Karpas-422 (cell line): ENCODE measurements around the gene TUB. TPM values are rescaled to one million over a fixed set of nuclear protein-coding genes. Genes with fewer than 3 reads are reported as not detected.

Experiments used
- DNase-seq: peaks from one replicate; pipeline ENCODE4 v3.0.0-alpha.2; 2015
- H2AFZ ChIP-seq: fragments of 200-600 bp; sonication (generic); 2 replicates; pipeline ENCODE4 v1.6.1; 2014; ENCODE audit warnings: antibody characterized with exemption, low read length, mixed read lengths
- H3K27ac ChIP-seq: fragments of 200-600 bp; sonication (generic); 2 replicates; pipeline ENCODE4 v1.5.1; 2014; ENCODE audit warnings: mild to moderate bottlenecking, low read length, moderate library complexity
- H3K27me3 ChIP-seq: fragments of 200-600 bp; sonication (generic); 2 replicates; pipeline ENCODE4 v1.6.1; 2014; ENCODE audit warnings: low read length, mixed read lengths
- H3K36me3 ChIP-seq: fragments of 200-600 bp; sonication (generic); 2 replicates; pipeline ENCODE4 v1.6.1; 2014; ENCODE audit warnings: low read length, mixed read lengths; ENCODE audit not compliant: insufficient read depth
- H3K4me1 ChIP-seq: fragments of 200-600 bp; sonication (generic); 2 replicates; pipeline ENCODE4 v1.6.1; 2014; ENCODE audit warnings: mild to moderate bottlenecking, low read length, mixed read lengths
- H3K4me2 ChIP-seq: fragments of 200-600 bp; sonication (generic); 2 replicates; pipeline ENCODE4 v1.6.1; 2014; ENCODE audit warnings: low read length, low read depth, mild to moderate bottlenecking; ENCODE audit not compliant: poor library complexity, severe bottlenecking
- H3K4me3 ChIP-seq: fragments of 200-600 bp; sonication (generic); 2 replicates; pipeline ENCODE4 v1.5.1; 2014; ENCODE audit warnings: mild to moderate bottlenecking, antibody characterized with exemption, low read length, mixed read lengths
- H3K79me2 ChIP-seq: fragments of 200-600 bp; sonication (generic); 2 replicates; pipeline ENCODE4 v1.6.1; 2014; ENCODE audit warnings: mild to moderate bottlenecking, low read length, mixed read lengths
- H3K9ac ChIP-seq: fragments of 200-600 bp; sonication (generic); 2 replicates; pipeline ENCODE4 v1.6.0; 2014; ENCODE audit warnings: low read length
- H3K9me2 ChIP-seq: fragments of 200-600 bp; sonication (generic), shearing (Covaris generic); replicated peaks from 2 replicates; pipeline ENCODE4 v1.6.0; 2014; ENCODE audit warnings: mild to moderate bottlenecking, low read length, moderate library complexity; ENCODE audit not compliant: insufficient read depth
- H3K9me3 ChIP-seq: fragments of 300-700, 200-600 bp; sonication (generic); 2 replicates; pipeline ENCODE4 v1.6.1; 2014; ENCODE audit warnings: low read length, mixed read lengths
- H4K20me1 ChIP-seq: fragments of 200-600 bp; sonication (generic); 2 replicates; pipeline ENCODE4 v1.6.1; 2014; ENCODE audit warnings: mild to moderate bottlenecking, antibody characterized with exemption, low read length, low read depth; ENCODE audit not compliant: insufficient read depth
- total RNA-seq: library from RNA; depleted of rRNA; stranded (reverse); fragments of >200 nt; shearing (Covaris generic); gene quantifications from 2 replicates; pipeline ENCODE4 v1.2.3, GENCODE V29; 2014; ENCODE audit warnings: low replicate concordance

Gene TUB
- total RNA-seq, 1 experiment from 2014 or later: not detected

DNA sequence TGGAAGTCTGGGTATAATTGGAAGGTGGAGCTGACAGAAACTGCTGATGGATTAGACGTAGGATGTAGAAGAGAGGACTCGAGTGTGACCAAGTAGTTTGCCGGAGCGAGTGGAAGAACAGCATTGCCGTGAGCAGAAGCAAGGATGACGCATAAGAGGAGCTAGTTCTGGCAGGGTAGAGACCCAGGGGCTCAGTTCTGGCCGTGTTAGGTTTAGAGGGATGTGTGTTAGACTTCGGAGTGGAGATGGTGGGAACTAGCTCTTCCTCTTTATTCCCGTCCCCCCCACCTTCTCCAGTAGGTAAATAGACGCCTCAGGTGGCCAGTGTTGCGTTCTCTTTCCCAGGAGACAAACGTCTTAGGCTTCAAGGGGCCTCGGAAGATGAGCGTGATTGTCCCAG is 19.1 kb downstream of the TUB start:
- no peak overlapping the region for H2AFZ ChIP-seq
- DNase-seq: no peak
- no peak overlapping the region for H3K4me3 ChIP-seq

DNA sequence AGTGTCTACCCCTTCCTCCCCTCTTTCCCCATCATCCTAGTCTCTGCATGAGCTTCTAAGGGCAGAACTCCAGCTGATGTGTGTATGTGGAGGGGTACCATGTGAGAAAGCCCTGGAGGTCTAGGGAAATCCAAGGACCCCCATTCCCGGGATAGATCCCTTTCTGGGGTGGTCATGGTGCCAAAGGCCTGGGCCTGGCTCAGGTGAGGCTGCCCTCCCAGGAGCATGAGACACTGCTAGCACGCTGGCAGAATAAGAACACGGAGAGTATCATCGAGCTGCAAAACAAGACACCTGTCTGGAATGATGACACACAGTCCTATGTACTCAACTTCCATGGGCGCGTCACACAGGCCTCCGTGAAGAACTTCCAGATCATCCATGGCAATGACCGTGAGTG is 19.6 kb downstream of the TUB start:
- H3K9ac ChIP-seq: no peak overlapping the region
- no peaks in the 10 kb centered on the region for H3K36me3 ChIP-seq
- no peaks in the 10 kb centered on the region for H4K20me1 ChIP-seq
- no peak overlapping the region for H3K4me3 ChIP-seq
- no peaks in the 10 kb centered on the region for H3K9me2 ChIP-seq
- H3K4me2 ChIP-seq: no peak overlapping the region
- DNase-seq: no peak
- H3K79me2 ChIP-seq: no peaks in the 10 kb centered on the region
- H3K27me3 ChIP-seq: no peaks in the 10 kb centered on the region
- no peaks in the 10 kb centered on the region for H3K4me1 ChIP-seq
- no peaks in the 10 kb centered on the region for H3K9me3 ChIP-seq
- no peak overlapping the region for H2AFZ ChIP-seq
- H3K27ac ChIP-seq: no peak overlapping the region

More for the DNA sequence above, 19.1 kb downstream of the TUB start:
- no peaks in the 10 kb centered on the region for H3K9me3 ChIP-seq
- H3K4me1 ChIP-seq: no peaks in the 10 kb centered on the region
- H3K4me2 ChIP-seq: no peak overlapping the region
- no peaks in the 10 kb centered on the region for H3K36me3 ChIP-seq
- H3K27ac ChIP-seq: no peak overlapping the region
- no peaks in the 10 kb centered on the region for H3K9me2 ChIP-seq
- no peaks in the 10 kb centered on the region for H3K27me3 ChIP-seq
- no peaks in the 10 kb centered on the region for H3K79me2 ChIP-seq
- H3K9ac ChIP-seq: no peak overlapping the region
- H4K20me1 ChIP-seq: no peaks in the 10 kb centered on the region

DNA sequence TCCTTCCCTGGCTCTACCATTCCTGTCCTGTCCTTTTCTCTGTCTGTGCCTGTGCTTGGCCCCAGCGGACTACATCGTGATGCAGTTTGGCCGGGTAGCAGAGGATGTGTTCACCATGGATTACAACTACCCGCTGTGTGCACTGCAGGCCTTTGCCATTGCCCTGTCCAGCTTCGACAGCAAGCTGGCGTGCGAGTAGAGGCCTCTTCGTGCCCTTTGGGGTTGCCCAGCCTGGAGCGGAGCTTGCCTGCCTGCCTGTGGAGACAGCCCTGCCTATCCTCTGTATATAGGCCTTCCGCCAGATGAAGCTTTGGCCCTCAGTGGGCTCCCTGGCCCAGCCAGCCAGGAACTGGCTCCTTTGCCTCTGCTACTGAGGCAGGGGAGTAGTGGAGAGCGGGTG is 20.4 kb downstream of the TUB start:
- Histone ChIP-seq H2AFZ (no peak overlapping the region), H3K36me3 (no peaks in the 10 kb centered on the region), H3K4me2 (no peak overlapping the region), H3K4me3 (no peak overlapping the region), H3K27ac (no peak overlapping the region), H3K79me2 (no peaks in the 10 kb centered on the region), H4K20me1 (no peaks in the 10 kb centered on the region), H3K9me3 (no peaks in the 10 kb centered on the region), H3K27me3 (no peaks in the 10 kb centered on the region), H3K9ac (no peak overlapping the region), H3K9me2 (no peaks in the 10 kb centered on the region), H3K4me1 (no peaks in the 10 kb centered on the region)
- DNase-seq: no peak

DNA sequence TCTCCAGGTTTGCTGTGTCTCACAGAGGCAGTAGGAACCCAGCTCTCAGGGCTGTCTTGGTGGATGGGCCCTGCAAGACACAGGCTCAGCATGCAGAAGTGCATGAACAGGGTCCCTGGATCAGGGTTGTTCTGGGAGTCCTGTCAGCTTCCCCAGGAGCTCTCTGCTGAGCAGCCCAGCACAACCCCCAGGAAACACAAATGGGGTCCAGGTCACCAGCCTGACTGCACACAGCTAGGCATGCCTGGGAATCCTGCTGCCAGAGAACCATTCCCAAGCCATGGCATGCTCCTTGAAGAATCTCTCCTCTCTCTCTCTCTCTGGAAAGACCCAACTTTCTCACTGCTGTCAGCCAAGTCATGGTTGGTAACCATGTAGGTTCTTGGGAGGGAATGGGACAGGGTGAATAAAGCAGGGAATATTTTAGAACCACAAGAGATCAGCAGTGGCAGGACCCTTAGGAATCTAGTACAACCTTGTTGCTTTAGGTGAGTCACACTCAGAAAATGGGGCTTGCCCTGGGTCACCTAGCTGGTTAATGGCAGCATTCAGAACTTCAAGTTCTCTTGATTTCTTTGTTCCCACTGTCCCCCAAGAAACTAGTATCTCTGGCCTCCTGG is 21.4 kb downstream of the TUB start:
- no peak overlapping the region for H3K4me2 ChIP-seq
- no peak overlapping the region for H3K9ac ChIP-seq
- H3K79me2 ChIP-seq: no peaks in the 10 kb centered on the region
- H3K27ac ChIP-seq: no peak overlapping the region
- no peak overlapping the region for H3K4me3 ChIP-seq
- H3K9me3 ChIP-seq: no peaks in the 10 kb centered on the region
- H3K9me2 ChIP-seq: no peaks in the 10 kb centered on the region
- DNase-seq: no peak
- H2AFZ ChIP-seq: no peak overlapping the region
- H3K27me3 ChIP-seq: no peaks in the 10 kb centered on the region
- H3K4me1 ChIP-seq: no peaks in the 10 kb centered on the region
- no peaks in the 10 kb centered on the region for H4K20me1 ChIP-seq
- no peaks in the 10 kb centered on the region for H3K36me3 ChIP-seq

DNA sequence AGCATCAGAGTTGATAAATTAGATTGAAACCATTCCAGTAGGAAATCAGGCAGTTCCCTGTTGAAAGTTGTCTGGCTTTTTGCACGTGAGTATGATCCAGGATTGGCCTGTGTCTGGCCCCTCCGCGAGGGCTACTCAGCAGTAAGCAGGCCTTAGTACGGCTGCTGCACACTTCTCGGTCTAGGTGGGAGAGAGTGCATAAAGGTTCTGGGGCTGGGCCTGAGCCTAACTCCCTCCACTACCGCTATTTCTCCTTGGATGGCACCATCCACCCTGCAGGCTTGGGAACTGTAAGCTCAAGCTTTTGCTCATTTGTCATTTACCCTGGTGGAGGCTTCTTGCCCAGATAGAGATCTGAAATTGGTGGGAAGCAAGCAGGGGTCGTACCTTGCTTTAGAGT is 22.0 kb downstream of the TUB start:
- Histone ChIP-seq H3K4me1 (no peaks in the 10 kb centered on the region), H4K20me1 (no peaks in the 10 kb centered on the region), H3K9ac (no peak overlapping the region), H3K4me2 (no peak overlapping the region), H3K36me3 (no peaks in the 10 kb centered on the region), H3K9me3 (no peaks in the 10 kb centered on the region), H3K9me2 (no peaks in the 10 kb centered on the region), H3K27ac (no peak overlapping the region), H3K79me2 (no peaks in the 10 kb centered on the region), H2AFZ (no peak overlapping the region), H3K27me3 (no peaks in the 10 kb centered on the region), H3K4me3 (no peak overlapping the region)
- no peak for DNase-seq

DNA sequence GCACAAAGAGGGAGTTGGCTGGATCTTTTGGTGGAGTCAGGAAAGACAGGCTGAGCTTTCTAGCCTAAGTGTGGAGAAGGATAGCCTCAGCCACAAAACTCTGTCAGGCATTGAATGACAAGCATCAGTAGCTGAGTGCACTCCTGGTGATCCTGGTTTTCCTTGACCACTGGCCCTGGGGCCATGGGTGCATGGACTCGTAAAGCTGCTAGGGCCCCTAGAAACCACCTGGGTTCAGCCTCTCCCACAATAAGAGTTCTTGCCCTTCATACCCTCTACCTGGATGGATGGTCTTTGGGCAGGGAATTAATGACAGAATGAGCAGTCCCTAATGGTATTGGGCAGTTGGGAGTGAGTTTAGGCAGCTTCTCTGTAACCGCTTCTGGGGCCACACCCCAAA is 22.9 kb downstream of the TUB start:
- Histone ChIP-seq H3K9me3 (no peaks in the 10 kb centered on the region), H3K4me1 (no peaks in the 10 kb centered on the region), H2AFZ (no peak overlapping the region), H3K36me3 (no peaks in the 10 kb centered on the region), H3K27ac (no peak overlapping the region), H3K4me2 (no peak overlapping the region), H3K9me2 (no peaks in the 10 kb centered on the region), H3K4me3 (no peak overlapping the region), H3K79me2 (no peaks in the 10 kb centered on the region), H3K27me3 (no peaks in the 10 kb centered on the region), H4K20me1 (no peaks in the 10 kb centered on the region), H3K9ac (no peak overlapping the region)
- DNase-seq: no peak

DNA sequence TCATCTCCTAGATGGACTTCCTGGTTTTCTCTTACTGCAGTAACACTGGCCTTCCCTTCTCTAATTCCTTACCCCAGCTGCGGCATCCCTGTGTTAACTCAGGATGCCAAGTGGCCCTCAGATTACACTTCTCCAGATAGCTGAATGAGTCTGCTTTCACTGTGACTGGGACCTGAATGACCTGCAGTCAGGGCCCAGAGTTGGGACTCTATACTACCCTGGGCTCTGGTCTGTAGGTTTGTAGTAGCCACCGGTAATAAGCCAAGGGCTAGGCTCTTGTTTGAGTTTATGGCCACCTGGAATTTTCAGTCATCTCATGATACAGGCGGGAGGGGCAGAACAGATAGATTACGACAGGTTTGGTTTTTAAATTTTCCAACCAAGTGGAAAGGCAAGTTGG is 24.1 kb downstream of the TUB start:
- Histone ChIP-seq H3K4me3 (no peak overlapping the region), H4K20me1 (no peaks in the 10 kb centered on the region), H3K9ac (no peak overlapping the region), H3K4me1 (no peaks in the 10 kb centered on the region), H3K4me2 (no peak overlapping the region), H3K79me2 (no peaks in the 10 kb centered on the region), H3K36me3 (no peaks in the 10 kb centered on the region), H3K27me3 (no peaks in the 10 kb centered on the region), H2AFZ (no peak overlapping the region), H3K9me3 (no peaks in the 10 kb centered on the region), H3K9me2 (no peaks in the 10 kb centered on the region), H3K27ac (no peak overlapping the region)
- DNase-seq: no peak

DNA sequence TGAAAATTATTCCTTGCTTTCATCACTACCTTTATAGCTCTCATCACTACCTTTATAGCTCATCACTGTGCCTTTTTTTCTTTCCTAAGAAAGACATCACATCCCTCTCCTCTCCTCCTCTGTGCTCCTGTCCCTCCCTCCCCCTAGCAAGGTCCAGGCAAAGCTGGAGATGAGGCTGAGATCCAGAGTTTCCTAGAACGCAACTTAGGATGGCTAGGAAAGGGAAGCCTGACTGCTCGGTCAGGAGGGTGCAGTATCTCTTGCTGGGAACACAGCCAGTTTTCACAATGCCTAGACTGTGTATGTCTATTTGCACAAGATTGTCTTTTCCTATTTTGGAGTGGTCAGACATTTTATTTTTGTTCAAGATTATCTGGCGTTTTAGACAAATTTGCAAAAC is 24.7 kb downstream of the TUB start:
- no peaks in the 10 kb centered on the region for H3K36me3 ChIP-seq
- H3K4me1 ChIP-seq: no peaks in the 10 kb centered on the region
- no peaks in the 10 kb centered on the region for H3K9me2 ChIP-seq
- H3K9ac ChIP-seq: no peak overlapping the region
- no peak overlapping the region for H3K4me3 ChIP-seq
- H3K4me2 ChIP-seq: no peak overlapping the region
- H4K20me1 ChIP-seq: no peaks in the 10 kb centered on the region
- DNase-seq: no peak
- no peaks in the 10 kb centered on the region for H3K9me3 ChIP-seq
- no peaks in the 10 kb centered on the region for H3K27me3 ChIP-seq
- no peak overlapping the region for H3K27ac ChIP-seq
- H3K79me2 ChIP-seq: no peaks in the 10 kb centered on the region
- H2AFZ ChIP-seq: no peak overlapping the region

DNA sequence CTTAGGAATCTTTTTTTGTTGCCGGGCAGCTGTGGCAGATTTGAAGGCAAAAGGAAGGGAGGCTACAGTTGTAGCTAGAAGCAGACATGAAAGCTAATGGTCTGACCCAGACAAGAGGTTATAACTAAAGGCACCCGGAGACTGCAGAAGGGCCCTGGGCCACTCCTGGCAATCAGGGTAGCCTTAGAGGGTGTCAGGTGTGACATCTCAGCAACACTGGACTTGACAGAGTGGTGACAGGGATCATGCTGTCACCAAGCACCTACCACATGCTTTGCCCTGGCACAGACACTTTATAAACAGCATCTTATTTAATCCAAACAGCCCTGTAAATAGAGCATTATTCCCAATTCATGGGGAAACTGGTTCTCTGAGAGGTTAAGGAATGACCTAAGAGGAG is 25.7 kb downstream of the TUB start:
- H3K36me3 ChIP-seq: no peaks in the 10 kb centered on the region
- no peaks in the 10 kb centered on the region for H3K4me1 ChIP-seq

More for the DNA sequence above, 25.7 kb downstream of the TUB start:
- no peak for DNase-seq
- Histone ChIP-seq H3K79me2 (no peaks in the 10 kb centered on the region), H3K27me3 (no peaks in the 10 kb centered on the region), H2AFZ (no peak overlapping the region), H4K20me1 (no peaks in the 10 kb centered on the region), H3K9ac (no peak overlapping the region), H3K4me3 (no peak overlapping the region), H3K4me2 (no peak overlapping the region), H3K27ac (no peak overlapping the region), H3K9me3 (no peaks in the 10 kb centered on the region), H3K9me2 (no peaks in the 10 kb centered on the region)
